ENCODE data around the gene CLCN3. TPM values are rescaled to one million over a fixed set of nuclear protein-coding genes. Genes with fewer than 3 reads are reported as not detected.

The CLCN3 gene
- total and polyA plus RNA-seq, 2 of the 4 experiments (the other 2 are of a cell fraction) = 13.0 to 22.8 TPM

- Histone ChIP-seq H3K4me1 (ENCODE audit: control insufficient read depth, insufficient read depth, low read length) (no peaks in the 10 kb centered on the region), H2BK120ac (ENCODE audit: low read depth, low read length) (no peak overlapping the region), H2BK5ac (ENCODE audit: low read depth, low read length, poor library complexity, severe bottlenecking) (no peak overlapping the region), H2BK15ac (ENCODE audit: low read depth, low read length) (no peak overlapping the region), H2BK20ac (ENCODE audit: low read depth, low read length) (no peak overlapping the region), H3K14ac (replicated peaks; ENCODE audit: low read depth, low read length) (no peak overlapping the region), H4K91ac (ENCODE audit: insufficient read depth, low read depth, low read length) (no peak overlapping the region), H3K36me3 (ENCODE audit: control insufficient read depth, insufficient read depth, low read length) (no peaks in the 10 kb centered on the region), H3K9me3 (ENCODE audit: control insufficient read depth, insufficient read depth, low read length) (no peaks in the 10 kb centered on the region), H4K5ac (ENCODE audit: low read depth, low read length) (no peak overlapping the region), H3K9me1 (ENCODE audit: insufficient read depth, low read length) (no peaks in the 10 kb centered on the region), H3K79me1 (ENCODE audit: low read depth in 1 of 2, low read length in 2 of 2) (peaks cover 2 to 10% of the 10 kb centered on the region in 2 experiments), H3K4me3 (ENCODE audit: insufficient read depth, low read depth, low read length) (no peak overlapping the region), H3K23ac (ENCODE audit: low read depth, low read length) (no peak overlapping the region), H3K27me3 (ENCODE audit: control insufficient read depth, insufficient read depth, low read length) (no peaks in the 10 kb centered on the region), H2AK9ac (replicated peaks; ENCODE audit: low read depth, low read length, poor library complexity) (no peak overlapping the region), H2AFZ (replicated peaks; ENCODE audit: low read length, poor library complexity) (no peak overlapping the region), H3K4me2 (ENCODE audit: low read depth, low read length) (no peak overlapping the region), H3K4ac (ENCODE audit: low read depth, low read length) (no peak overlapping the region), H2AK5ac (ENCODE audit: low read depth, low read length) (no peak overlapping the region), H3K9ac (ENCODE audit: low read depth, low read length) (no peak overlapping the region), H3K18ac (ENCODE audit: low read depth, low read length) (no peak overlapping the region), H4K8ac (ENCODE audit: low read depth in 2 of 2, low read length in 2 of 2) (no peak overlapping the region), H3K27ac (ENCODE audit: insufficient read depth, low read length) (no peak overlapping the region), H4K20me1 (ENCODE audit: insufficient read depth, low read length) (peaks cover 13% of the 10 kb centered on the region; the same call in 1 of the 2 replicates), H3K56ac (ENCODE audit: extremely low read depth, insufficient read depth, low read length) (no peak overlapping the region)
- TF ChIP-seq RAD21 (IDR thresholded peaks at IDR 0.05; ENCODE audit: low read length) = no peak
- ChIA-PET POLR2A (ENCODE audit: unreplicated experiment) (interaction anchor here (0.6 kb wide), 2 partner anchors 13 to 41 kb away, joined by 3 to 4 read pairs; no protein-coding TSS in a partner anchor), CTCF (interaction anchor here (0.5 kb wide), 1 partner anchor 27 kb away, joined by 3 read pairs; no protein-coding TSS in a partner anchor)
- no TSS peak for BruUV-seq (replicated peaks)
- dilution Hi-C loops (cut with HindIII; ENCODE audit: low sequenced_read_pairs, unreplicated experiment) (no loop called here), intact Hi-C loops (cut with micrococcal nuclease) (no loop called here), in situ Hi-C loops (cut with MboI; ENCODE audit: low sequenced_read_pairs) (loop anchor here (25.0 kb wide), 1 partner anchor 443 kb away; no protein-coding TSS in a partner anchor)
- WGBS, 2 experiments (ENCODE audit: extremely low coverage in 2 of 2, insufficient read length in 1 of 2) = no CpG with 5 or more reads among the region's 4 CpGs
- no peak for DNase-seq
- no peak for ATAC-seq (ENCODE audit: low read depth)
Observed at GRCh38 chr4:169618986-169619385, 1.4 kb upstream of the CLCN3 start.
